HG03060 (cell line): ENCODE measurements around the gene KCNAB3.

Experiments
- ATAC-seq: cut with Tn5 transposase; IDR thresholded peaks from one replicate; pipeline ENCODE4 v1.9.1; 2021; ENCODE audit warnings: low read depth, moderate number of reproducible peaks; ENCODE audit not compliant: unreplicated experiment

KCNAB3 gene

GRCh38 chr17:7903154-7904103 lies 26.2 kb downstream of the KCNAB3 start:
- no peak for ATAC-seq

GRCh38 chr17:7897773-7898172 lies 31.9 kb downstream of the KCNAB3 start:
- ATAC-seq = no peak

GRCh38 chr17:7897090-7897489 lies 32.6 kb downstream of the KCNAB3 start:
- no peak for ATAC-seq

- ATAC-seq = no peak
Measured at GRCh38 chr17:7894866-7895265, 34.8 kb downstream of the KCNAB3 start.

DNA sequence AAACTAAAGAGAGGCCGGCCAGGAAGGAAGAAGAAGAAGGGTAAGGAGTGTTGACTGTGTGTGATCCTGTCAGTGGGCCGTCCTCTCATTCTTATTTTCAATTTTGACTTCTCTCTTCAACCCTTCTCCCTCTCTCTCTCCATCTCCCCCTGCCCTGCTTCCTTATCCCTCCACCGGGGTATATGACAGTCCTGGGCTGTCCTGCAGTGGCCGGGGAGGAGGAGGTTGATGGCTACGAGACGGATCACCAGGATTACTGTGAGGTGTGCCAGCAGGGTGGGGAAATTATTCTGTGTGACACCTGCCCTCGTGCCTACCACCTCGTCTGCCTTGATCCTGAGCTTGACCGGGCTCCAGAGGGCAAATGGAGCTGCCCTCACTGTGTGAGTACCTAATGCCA lies 35.4 kb downstream of the KCNAB3 start:
- no peak for ATAC-seq

GRCh38 chr17:7893187-7893880 lies 36.3 kb downstream of the KCNAB3 start:
- ATAC-seq = no peak

GRCh38 chr17:7889166-7889955 lies 40.3 kb downstream of the KCNAB3 start:
- ATAC-seq = no peak

- no peak for ATAC-seq
Measured at GRCh38 chr17:7888184-7888920, 41.3 kb downstream of the KCNAB3 start, which contains the start of gene CHD3. TSS of gene CHD3 (plus strand) at chr17:7888789. CDS start at chr17:7889001, 212 bp downstream.

DNA sequence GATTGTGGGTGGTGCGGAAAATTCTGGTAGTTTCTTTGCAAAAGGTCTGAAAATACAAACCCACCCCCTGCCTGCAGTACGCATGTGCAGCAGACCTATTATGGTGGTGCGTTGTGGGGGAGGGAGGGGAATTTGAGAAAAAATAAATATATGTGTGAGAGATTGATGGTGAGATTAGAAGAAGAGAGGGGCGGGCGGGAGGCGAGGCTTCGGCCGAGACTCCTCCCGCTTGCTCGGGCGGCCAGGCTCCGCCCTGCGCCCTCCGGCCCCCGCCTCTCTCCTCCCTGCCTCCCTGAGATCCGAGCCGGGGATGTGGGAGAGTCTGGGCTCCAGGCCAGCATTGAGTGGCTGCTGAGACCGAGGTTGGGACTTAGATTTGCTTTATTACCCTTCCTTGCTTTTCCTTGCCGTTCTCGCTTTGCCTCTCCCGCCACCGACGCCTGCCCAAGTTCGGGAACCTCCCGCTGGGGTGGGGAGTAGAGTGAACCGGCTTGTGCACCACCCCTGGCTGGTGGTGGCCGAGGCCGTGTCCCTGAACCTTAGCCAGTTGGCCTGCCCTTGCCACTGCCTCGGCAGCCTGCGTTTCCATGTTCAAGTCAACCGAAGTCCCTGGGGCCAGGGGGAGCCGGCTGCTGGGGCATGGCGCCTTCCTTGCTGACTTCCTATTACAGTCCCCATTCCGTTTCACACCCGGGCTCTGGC lies 42.0 kb downstream of the KCNAB3 start:
- ATAC-seq = no peak

- no peak for ATAC-seq
Measured at GRCh38 chr17:7887038-7887481, 42.6 kb downstream of the KCNAB3 start.

GRCh38 chr17:7886227-7887037 lies 43.2 kb downstream of the KCNAB3 start:
- no peak for ATAC-seq

DNA sequence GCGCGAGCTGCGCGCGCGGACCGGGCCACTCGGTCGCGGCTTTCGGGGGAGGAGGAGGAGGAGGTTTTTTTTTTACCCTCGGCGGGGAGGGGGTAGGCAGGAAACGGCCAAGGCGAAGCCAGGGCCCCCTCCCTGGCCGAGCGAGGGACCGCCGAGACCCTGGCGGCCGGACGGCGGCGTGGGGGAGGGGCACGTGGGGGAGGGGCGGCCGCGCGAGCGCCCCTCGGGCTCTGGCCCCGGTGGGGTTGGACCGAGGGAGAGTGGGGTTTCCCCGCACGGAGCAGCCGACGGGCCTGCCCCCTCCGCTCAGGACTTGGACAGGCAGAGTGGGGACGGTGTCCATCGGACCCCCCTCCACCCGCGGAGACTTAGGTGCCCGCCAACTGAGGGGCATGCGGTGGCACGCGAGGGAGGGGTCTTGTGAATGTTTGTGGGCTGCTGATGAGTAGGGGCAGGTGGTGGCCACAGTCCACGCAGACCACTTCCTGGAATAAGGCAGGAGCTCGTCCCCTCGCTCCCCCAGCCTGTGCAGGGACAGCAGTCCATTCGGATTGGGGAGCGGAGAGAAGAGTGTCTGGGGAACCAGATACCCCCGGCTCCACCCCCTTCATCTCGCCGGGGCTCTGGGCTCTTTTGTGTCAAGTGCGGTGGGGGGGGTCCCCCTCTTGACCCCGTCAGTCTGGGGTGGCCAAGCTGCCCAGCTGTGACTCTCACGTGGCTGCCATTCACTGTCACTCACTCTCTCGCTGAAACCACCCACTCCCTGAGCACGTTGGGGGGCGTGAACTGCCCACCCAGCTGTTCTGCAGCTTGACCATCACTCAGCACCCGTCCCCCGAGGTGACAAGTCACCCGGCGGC lies 44.1 kb downstream of the KCNAB3 start:
- ATAC-seq = no peak

DNA sequence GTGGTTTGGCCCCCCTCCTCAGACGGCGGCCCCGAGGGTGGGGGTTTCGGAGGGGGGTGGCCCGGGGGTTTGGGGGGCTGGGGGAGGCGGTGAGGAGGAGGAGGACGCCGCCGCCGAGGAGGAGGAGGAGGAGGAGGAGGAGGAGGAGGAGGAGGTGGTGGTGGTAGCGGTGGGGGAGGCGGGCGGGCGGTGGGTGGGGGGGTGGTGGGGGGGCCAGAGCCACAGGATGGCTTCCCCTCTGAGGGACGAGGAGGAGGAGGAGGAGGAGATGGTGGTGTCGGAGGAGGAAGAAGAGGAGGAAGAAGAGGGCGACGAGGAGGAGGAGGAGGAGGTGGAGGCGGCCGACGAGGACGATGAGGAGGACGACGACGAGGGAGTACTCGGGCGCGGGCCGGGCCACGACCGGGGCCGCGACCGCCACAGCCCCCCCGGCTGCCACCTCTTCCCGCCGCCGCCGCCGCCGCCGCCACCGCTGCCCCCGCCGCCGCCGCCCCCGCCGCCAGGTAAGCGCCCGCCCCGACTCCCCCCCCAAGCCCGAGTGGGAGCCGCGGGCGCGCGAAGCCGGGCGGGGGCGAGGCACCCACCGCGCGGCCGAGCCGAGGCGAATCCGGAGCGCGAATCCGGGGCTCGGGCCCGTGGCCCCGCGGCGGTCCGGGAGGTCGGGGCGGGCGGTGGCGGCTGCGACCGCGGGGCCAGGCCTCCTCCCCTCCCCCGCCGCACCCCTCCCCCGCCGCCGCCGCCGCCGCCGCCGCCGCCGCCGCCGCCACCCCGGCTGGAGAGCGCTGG lies 44.9 kb downstream of the KCNAB3 start:
- ATAC-seq = no peak

DNA sequence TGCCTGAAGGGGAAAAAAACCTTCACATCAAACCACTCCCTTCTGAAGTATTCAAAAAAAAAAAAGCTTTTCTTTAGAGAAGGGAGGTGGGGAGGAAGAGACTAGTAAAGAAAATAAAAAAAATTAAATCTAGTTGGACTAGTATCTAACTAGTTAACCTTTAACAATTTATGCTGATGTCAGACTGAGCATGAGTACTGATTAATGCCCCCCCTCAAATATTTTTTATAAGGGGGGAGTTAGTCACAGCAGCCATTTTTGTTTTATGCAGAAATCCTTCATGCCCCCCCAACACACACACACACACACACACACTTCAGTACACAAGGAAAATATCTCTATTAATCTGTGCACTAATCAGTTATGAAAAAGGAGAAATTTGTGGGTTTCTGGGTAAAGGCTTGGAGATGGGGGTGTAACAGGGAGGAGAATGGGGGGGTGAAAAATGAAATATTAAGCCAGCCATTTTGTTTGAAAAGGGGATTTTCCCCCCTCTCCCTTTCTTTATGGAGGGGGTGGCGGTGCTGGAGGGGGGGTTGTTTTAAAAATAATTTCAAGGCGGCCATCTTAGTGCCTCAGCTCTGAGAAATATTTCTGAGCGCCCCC lies 45.8 kb downstream of the KCNAB3 start:
- ATAC-seq = no peak

DNA sequence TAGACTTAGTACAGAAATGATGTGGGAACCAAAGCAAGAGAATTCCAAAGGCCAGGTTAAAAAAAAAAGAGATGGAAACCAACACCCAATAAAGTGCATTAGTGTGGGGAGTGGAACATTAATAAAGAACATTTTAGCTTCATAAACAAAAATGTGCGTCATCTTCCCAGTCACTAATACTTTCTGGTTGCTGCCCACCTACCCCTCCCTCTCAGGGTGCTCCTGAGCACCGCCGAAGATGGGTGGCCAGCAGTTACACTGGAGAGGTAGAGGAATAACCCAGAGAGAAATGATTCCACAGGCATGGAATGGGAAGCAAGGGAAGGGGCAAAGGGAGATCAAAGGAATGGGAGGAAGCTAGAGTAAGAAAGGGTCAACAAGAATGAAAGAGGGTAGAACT lies 47.0 kb downstream of the KCNAB3 start:
- ATAC-seq = no peak

DNA sequence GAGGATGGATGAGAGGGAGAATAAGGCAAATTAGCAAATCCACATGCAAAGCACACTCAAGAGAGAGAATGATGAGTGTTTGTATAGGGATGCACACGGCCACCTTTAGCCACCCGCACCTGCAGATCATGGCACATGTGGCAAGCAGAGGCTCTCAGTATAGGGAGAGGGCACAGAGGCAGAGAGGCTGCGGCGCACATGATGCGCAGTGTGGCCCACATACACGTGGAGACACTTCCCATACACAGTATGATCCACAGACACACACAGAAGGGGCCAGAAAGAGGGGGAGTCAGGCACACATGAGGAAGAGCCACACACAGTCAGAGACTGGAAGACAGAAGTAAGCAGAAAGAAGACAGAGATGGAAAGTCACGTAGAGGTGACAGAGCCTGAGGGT lies 47.6 kb downstream of the KCNAB3 start:
- ATAC-seq = no peak
